Pons (tissue), 1 donor: ENCODE results near the gene MUC20.

Source experiments
- DNase-seq: peaks from one replicate; pipeline ENCODE4 v3.0.0-alpha.2; 2016; ENCODE audit warnings: low spot score

MUC20 gene

DNA sequence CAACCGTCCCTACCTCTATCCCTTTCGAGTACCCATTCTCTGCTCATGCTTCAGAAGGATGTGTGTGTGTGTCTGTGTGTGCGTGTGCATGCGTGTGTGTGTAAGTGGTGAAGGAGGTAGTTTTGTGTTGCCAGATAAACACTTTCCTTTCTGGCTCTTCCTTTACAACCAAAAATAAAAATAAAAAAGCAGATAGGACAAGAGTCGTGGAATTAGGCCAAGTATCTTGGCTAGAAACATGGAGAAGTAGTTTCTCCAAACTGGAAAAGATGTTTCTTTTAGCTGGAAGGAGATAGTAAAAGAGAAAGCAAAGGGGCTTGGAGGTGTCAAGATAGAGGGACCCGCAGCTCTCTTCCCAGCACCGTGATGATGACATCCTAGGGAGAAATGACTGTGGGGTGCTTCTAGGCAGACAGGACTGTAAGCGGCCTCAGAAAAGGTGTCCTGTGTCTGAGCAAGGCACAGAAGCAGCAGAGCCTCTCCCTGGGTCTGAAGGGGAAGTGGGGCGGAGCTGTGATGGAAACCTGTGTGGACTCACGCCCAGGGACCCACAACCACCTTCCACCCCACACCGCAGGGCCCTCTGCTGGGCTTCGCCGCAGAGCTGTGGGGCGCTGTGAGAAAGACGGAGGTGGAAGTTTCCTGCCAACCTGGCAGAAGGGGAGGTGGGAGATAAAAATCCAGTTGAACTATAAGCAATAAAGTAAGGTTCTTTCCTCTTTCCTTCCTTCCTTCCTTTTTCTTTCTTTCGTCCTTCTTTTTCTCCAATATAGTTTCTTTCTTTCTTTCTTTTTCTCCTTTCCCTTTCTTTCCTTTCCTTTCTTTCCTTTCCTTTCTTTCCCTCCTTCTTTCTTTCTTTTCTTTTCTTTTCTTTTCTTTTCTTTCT, 35.3 kb downstream of the MUC20 start:
- DNase-seq = no peak

DNA sequence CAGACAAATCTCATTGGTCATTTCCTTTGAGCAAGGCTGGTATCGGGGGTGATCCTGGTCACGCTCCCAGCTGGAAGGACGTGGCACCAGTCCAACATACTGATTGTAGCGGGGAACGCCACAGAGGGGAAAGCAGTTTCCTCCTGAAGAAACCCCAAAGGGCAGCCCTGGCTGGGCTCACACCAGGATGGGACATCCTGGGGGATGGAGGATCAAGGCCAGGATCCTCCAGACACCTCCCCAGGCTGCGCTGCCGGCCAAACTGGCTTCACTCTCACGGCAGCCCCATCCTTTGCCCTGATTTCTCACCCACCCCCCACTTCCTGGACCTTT, 36.6 kb downstream of the MUC20 start:
- DNase-seq = no peak

DNA sequence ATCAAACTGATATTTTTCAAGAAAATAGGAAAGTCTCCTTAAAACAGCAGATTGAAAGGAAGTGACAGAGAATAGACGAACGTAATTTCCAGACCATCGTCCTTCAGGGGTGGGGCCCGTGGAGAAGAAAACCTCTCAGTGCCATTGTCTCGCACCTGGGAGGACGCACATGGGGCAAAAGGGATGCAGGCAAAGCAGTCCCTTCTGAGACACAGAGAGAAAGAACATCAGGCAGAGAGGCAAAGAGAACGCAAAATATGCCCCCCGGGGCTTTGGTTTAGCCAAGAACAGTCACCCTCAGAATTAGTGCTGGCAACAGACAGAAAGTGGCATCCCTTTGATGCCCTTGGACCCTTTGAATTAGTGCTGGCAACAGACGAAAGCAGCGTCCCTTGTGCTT, 37.0 kb downstream of the MUC20 start:
- DNase-seq = no peak

DNA sequence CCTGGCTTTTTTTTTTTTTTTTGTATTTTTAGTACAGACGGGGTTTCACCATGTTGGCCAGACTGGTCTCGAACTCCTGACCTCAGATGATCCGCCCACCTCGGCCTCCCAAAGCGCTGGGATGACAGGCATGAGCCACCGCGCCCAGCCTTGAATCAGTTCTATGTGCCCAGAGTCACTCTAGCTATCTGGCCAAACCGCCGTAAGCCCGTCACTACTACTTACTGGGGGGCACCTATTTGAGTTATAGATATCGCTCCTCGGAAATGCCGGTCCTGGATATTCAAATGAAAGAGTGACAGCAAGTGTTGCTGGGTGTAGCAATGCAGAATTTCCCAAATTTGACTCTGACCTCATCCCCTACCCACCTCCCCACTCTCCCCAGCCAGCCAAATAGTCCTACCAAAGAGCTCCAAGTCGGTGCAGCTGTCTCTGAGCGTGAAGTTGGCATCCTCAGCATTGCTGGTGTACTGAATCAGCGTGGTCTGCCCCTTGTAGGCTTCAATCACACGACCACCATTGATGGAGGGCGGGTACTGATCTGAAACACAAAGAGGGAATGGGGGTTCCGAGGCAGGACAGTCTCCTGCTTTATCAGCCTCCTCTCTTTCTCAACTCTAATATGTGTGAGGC, 38.1 kb downstream of the MUC20 start:
- DNase-seq = no peak

DNA sequence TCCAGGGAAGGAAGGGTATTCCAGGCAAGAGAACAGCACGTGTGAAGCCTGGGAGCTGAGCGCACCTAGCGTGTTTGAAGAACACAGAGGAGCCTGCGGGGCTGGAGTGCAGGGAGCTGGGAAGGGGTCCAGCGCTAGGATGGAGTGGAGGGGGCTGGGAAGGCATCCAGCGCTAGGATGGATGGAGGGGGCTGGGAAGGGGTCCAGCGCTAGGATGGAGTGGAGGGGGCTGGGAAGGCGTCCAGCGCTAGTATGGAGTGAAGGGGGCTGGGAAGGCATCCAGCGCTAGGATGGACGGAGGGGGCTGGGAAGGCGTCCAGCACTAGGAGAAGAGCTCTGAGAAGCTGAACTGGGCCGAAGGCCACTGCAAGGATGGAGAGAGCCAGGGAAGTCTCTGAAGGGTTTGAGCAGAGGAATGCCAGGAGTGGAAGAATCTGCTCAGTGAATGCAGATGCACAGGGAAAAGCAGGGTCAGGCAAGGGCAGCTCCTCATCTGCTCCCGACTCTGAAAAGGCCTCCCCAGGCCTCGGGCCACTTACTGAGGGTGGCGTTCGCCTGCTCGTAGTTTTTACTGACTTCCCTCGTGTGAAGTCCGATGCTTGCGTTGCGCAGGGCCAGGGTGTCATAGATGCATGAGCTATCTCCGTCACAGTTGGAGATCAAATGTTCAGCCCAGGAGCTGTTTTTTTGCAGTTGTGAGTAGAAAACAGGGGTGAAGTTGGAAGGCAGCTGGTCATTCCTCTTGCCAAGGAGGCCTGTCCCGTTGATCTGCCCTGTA, 39.8 kb downstream of the MUC20 start:
- DNase-seq = peak; percentile 38

DNA sequence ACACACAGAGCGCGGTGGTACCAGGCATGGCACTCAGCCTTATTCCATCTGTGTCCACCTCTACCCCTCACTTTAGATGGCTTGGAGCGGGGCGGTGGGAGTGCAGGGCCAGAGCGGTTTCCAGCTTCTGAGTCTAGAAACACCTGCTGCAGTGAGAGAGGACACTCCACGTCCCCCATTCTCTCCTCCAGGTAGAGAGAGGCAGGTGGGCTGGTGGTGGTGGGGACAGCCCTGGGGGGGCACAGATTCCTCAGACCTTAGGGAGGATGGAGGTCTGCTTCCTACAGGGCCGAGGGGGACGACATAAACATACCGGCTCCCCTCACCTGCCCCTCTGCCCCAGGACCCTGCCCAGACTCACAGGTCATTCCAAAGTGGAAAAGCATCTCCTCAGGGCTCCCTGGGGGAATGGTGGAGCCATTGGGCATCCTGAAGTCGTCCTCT, 40.4 kb downstream of the MUC20 start:
- no peak for DNase-seq

DNA sequence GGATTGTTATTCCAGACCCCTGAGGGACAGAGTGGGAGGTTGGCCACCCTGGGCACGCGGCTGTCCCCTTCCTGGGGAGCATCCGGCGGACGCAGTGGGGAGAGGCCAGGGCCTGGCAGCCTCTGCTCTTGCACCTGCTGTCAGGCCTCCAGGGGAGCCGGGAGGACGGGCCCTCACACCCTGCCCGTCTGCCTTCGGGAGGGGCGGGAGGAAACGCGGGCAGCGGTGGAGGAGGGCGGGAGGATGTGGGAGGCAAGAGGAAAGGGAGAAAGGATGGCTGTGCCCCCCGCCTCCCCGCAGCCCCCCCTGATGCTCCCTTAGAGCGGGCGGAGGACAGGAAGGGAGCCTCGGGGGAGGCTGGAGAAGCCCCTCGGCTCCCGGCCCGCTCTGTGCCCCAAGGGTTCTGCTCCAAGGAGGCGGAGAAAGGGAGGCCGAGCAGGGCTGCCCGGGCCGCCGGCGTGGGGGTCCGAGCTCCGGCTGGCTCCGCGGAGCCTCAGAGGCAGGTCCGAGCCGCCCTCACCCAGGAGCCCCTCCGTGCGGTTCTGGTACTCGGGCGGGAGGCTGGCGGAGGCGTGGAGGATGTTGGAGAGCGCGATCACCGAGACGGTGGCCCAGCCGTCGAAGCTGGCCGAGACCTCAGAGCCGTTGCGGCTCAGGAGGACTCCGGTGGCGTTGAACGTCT, 40.9 kb downstream of the MUC20 start:
- DNase-seq = no peak

DNA sequence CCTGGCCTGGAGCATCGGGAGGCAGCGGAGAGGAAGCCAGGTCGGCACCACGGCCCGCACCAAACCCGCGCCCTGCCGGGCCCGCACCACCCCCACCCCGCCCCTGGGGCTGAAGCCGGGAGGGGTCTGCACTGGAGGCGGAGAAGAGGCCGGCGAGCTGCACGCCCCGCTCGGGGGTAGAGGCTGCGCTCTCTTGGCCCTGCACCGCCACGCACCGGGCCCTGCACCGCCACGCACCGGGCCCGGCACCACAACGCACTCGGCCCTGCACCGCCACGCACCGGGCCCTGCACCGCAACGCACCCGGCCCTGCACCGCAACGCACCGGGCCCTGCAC, 41.4 kb downstream of the MUC20 start:
- no peak for DNase-seq

DNA sequence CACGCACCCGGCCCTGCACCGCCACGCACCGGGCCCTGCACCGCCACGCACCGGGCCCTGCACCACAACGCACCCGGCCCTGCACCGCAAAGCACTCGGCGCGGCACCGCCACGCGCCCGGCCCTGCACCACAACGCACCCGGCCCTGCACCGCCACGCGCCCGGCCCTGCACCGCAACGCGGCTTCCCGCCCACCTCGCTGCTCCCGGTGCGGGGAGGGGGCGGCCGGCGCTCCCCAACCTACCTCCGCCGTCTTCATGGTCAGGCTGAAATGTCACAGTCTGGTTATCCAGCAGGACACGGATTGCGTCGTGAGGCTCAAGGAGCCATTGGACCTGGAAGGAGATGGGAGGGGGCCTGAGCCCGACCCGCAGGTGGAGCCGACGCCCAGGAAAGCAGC, 41.8 kb downstream of the MUC20 start:
- DNase-seq = no peak

DNA sequence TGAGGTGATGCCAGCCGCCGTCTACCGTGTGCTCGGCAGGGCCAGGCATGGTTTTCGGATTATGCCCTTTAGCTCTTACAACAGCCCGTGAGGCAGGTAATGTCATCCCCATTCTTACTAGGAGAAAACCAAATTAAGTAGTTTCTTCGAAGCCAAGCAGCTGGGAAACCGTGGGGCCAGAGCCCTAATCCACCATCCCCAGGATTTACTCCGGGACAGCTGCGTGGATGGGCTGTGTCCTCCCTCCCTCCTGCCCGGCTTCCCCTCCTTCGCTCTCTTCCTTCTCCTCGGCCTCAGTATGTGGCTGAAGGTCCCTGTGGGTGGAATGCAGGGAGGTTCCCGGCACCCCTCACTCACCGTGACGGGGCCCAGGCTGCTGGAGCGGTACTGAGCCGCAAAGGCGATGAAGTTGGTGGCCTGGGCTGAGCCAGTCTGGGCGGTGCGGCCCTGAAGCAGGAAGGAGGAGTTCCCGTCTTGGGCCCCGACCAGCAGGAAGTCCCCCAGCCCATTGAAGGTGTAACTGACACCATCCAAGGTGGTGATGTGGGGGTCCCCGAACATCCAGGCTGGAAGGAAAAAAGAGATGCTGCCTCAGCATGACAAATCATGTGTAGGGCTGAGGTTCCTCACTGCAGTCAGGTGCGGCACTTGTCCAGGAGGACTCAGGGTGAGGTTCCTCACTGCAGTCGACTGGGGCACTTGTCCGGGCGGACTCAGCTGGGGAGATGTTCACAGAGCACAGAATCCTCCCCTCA, 42.5 kb downstream of the MUC20 start:
- DNase-seq = no peak

DNA sequence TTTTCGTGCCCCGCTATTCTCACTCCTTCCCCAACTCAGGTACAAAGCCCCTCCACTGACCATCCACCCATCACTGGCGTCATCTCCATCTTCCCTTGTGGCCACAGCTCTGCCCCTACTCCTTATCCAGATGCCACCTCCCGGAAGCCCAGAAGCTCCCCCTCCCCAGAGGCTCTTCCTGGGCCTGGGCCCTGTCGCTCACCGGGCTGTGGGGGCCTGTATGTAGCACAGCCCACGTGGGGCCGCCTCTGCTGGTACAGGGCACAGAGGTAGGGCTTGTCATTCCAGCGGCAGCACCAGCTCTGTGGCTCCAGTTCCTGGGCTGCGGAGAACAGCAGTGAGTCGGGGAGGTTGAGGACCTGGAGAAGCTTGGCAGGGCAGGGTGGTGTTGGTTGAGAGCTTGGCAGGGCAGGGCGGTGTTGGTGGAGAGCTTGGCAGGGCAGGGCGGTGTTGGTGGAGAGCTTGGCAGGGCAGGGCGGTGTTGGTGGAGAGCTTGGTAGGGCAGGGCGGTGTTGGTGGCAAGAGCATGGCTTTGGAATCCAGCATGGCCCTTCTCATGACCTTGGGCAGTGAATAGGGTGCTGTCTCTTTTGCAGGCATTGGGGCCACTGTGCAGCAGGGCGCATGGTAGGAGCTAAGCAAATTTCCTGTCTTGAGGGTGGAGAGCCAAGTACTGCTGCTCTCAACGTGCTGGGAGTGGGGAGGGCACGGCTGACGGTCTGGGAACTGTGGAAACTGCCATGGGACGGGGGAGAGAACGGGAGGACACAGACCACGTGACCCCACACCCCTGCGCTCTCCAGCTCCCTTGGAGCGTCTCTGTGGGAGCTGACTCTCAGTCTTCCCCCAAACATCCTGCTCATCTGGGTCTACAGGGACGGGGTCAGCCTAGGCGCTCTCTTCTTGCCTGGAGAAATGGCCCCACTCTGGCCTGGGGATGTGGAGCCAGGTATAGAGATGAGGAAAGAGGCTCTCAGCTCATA, 43.4 kb downstream of the MUC20 start:
- no peak for DNase-seq

DNA sequence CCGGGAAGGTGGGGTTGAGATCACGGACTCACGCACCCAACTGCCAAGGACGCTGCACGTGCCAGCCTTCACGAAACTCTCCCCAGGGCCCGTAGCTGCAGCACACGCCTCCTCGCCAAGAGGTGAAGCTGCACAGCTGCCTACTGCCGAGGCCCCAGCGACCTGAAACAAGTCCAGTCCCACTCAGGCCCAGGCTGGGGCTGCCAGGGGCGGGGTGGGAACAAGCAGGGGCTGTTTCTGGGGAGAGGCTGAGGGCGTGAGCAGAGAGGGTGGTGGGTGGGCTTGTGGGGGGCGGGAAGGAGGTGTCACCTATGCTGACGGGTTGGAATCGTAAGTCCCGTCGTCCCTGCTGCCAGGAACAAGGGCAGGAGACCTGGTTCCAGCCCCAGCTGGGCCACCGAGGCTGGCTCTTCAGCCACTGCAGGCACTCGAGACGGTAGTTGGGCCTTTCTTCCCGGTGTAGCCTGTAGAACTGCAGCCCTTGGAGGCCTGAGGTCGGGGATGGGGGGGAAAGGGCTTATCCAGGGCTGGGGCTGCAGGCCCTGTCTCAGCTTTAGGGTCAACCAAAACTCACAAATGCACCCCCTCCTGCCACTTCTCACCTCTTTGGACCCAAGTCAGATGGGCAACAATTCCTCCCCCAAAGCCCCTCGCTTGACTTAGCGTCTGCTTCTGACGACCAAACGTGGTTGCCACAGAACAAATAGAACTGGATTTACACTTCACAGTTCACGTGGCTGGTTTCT, 44.4 kb downstream of the MUC20 start:
- no peak for DNase-seq

DNA sequence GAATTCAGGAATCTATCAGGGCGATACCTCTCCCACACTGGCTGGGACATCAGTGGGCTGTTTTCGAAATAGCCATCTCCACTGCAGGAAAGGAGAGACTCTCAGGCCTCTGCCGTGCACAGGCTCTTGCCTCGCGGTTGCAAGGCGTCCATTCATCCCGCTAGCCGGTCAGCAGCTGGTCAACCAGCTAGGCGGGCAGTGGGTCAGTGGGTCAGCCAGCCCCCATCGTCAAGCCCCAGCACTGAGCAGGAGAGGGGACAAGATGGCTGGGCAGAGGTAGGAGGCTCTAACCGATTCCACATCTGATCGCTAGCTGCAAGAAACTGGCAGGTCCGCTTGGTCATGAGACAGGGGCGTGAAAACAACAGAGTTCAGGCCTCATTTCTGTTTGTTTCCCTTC, 45.9 kb downstream of the MUC20 start:
- no peak for DNase-seq

DNA sequence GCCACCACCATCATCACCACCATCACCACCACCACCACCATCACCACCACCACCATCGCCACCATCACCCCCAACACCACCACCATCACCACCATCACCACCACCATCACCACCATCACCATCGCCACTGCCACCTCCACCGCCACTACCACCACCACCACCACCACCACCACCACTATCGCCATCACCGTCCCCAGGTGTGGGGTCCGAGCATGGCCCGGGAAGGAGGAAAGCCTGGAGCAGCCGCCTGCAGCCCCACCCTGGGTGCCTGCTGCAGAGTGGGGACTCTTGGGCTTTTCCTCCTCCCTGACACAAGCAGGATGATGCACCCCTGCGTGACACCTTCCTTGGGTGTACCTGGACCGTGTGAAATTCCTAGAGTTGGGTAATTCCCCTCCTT, 47.0 kb downstream of the MUC20 start:
- no peak for DNase-seq

DNA sequence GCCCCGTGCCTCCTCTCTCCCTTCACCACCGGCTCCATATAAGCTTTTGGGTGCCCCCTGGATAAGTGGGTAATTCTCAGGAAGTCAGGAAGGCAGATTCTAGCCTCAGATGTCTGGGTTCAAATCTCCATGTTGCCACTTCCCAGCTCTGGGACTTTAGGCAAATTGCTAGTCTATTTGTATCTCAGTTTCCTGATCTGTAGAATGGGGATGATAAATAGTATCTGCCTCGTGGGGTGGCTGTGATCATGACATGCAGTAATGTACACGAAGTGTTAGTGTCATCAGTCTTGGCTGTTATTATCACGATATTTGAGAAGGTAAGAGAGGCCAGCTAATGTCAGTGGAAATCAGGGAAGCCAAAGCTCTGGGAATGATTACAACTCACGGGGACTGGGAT, 47.6 kb downstream of the MUC20 start:
- no peak for DNase-seq

DNA sequence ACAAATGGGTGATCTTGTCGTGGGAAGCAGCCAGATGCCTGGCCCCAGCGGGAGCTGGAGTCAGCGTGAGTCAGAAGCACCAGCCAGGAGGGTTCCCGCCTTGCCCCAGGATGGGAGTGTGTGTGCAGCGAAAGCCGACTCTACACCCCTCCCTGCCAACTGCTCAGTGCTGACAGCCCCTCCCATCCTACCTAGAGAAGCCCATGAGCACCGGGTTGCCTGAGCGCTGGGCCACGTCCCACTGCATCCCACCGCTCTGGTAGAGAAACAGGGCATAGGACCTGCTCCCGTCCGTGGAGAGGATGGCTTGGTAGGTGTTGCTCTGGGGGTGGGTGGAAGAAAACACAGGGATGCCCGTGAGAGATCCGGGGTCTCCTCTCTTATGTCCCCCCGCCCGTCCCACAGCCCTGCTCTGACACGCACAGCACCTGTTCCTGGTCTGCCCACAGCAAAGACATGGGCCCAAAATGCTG, 48.1 kb downstream of the MUC20 start:
- no peak for DNase-seq

DNA sequence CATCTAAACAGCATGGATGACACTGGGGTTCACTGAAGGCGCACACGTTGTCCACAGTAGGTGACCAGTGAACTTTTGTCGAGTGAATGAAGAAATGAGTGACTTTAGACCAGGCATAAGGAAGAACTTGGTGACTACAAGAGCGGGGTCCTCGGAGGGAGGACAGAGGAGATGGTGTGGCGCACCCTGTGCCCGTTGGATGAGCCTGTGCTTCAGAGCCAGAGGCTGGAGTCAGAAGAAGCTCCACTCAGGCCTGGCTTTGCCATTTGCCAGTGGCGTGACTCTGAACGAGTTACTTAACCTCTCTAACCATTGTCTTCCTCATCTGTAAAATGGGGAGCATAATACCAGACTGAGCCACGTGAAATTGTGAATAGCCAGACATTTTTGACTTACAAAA, 48.8 kb downstream of the MUC20 start:
- no peak for DNase-seq

DNA sequence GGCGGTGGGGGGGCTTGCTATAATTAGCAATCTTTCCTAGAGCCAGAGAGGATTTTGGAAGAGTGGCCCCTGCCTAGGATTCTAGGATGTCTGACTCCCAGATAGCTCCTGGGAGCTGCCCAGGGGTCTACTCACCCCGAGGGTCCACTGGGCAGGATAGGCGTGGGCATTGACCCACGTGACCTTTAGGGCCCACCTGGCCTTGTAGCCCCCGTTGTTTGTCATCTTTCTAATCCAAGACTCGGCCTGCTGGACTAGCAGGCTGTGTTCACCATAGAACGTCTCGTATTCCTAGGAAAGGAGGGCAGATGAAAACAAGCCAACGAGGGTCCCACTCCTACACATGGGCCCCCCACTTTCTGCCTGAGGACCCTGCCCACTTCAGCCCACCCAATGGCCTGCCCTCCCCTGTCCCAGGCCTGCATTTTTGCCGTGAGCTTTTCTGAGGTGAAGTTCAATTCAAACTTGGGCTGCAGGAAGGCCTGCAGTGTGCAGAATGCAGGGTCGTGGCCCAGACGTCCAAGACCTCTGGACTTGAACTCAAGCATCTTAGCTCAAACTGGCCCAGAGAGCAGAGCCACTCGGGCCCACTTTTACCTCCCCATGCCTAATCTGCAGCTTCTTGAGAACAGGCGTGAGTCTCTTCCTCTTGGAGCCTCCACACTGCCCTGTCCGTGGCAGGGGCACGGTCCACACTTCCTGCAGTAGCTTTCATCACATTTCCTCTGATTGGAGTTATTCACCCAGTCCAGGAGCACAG, 49.5 kb downstream of the MUC20 start:
- no peak for DNase-seq
